GM19467 (cell line): ENCODE measurements around the gene CHST6.
"Not testable (repeated sequence)": the region's sequence is repeated elsewhere in the genome, so short reads cannot be mapped to it uniquely, and the experiment has no call there.

Experiments
- ATAC-seq: cut with Tn5 transposase; IDR thresholded peaks from one replicate; pipeline ENCODE4 v1.9.1; 2021; ENCODE audit warnings: mild to moderate bottlenecking, moderate library complexity; ENCODE audit not compliant: unreplicated experiment

Gene CHST6

DNA sequence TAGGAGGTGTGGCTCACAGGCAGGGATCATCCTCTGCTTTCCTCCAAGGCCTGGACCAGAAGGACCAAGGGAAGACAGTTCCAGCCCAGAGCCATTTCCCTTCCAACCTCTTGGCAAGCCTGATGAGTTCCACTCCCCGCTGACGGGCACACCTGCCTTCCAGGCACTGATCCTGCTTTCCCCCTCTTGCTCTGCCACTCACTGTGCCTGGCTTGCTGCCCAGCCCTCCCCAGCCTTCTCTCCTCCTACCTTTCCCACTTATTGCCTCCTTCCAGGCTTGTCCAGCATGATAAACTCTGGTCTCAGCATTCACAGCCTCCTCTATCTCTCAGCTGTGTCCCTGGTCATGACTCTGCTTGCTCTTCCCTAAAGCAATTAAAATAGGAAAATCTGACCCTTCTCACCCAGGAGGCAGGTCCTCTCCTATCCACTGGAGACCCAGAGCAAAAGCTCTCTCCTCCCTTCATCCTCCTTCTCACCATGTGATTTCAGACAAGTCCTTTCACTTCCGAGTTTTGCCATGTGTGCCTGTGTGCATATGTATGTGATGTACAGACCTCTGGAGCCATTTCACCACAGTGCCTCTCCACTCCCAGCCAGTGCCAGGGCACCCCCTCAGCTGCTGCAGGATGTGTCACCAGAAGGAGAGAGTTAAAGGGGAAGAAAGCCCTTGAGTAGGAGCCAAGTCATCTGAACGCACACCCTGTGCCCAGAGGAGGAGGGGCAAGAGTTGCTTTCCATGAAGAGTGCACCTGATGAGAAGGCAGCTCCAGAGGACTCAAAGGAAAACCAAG, 17.4 kb downstream of the CHST6 start:
- ATAC-seq: no peak

DNA sequence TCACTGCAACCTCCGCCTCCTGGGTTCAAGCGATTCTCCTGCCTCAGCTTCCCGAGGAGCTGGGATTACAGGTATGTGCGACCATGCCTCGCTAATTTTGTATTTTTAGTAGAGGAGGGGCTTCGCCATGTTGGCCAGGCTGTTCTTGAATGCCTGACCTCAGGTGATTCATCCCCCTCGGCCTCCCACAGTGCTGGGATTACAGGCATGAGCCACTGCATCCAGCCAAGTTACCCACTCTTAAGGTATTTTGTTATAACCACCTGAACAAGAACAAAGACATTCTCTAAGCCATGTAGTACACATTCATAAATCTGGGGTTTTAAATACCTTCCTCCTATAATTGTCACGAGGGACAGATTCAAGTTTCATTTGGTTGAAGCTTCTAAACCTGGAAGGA, 18.4 kb downstream of the CHST6 start:
- no peak for ATAC-seq

- no peak for ATAC-seq
Observed at GRCh38 chr16:75475420-75475847, 19.8 kb downstream of the CHST6 start.

DNA sequence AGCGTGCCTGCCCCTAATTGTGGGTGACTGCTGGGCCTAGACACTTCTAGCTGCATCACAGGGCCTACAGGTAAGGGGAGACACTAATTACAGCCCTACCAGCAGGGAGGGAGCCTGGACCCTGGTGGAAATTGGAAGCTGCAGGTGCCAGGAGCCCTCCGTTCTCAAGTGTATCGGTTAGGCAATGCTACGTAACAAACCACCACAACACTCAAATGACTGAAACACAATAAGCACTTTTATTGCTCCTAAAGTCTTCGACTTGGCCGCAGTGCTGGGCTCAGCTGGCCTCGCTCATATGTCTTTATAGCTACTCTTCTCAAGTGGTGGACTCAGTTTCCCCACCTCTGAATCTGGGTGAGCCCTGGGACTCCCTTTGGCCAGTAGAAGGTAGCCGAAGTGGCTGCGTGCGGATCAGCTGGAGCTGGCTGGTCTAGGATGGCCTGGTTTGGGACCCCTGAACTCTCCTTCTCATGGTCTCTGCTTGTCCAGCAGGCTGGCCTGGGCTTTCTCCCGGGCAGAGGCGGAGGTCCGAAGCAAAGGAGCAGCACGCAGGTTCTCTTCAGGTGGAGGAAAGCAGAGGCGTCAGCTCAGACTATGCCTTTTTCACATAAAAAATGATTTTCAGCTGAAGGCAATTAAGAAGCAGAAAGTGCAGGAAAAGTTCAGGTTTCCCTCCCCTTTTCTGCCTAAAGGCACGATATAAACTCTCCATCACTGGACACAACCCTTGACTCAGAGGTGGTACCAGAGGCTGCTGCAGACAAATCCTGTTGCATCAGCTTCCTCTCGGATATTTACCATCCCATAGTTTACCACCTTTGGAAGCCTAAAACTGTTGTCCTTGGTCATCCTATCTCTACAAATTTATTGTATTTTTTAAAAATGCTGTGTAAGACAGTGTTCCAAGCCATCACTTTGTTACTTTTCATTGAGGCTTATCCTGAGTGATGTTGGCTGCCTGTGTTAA, 22.0 kb downstream of the CHST6 start:
- ATAC-seq: no peak

GRCh38 chr16:75471723-75472633, 23.3 kb downstream of the CHST6 start:
- ATAC-seq: peak; percentile 69

DNA sequence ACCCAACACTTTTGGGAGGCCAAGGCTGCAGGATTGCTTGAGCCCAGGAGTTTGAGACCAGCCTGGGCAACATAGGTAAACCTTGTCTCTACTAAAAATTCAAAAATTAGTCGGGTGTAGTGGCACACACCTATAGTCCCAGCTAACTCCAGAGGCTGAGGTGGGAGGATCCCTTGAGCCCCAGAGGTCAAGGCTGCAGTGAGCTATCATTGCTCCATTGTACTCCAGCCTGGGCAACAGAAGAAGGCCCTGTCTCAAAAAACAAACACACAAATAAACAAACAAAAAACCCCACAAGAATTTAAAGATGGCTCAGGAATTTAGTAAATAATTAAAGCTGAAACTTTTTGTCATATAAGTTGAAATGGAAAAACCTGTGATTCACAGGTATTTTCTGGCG, 28.5 kb downstream of the CHST6 start:
- no peak for ATAC-seq

- ATAC-seq: peak; percentile 95
Observed at GRCh38 chr16:75464122-75464918, 30.9 kb downstream of the CHST6 start, which contains the start of gene TMEM170A. Gene TMEM170A, minus strand, starts transcription at chr16:75464689. Its CDS starts 89 bp downstream, at chr16:75464600.

- ATAC-seq: peak; percentile 6
Observed at GRCh38 chr16:75463389-75464121, 31.7 kb downstream of the CHST6 start.

GRCh38 chr16:75462806-75463205, 32.4 kb downstream of the CHST6 start:
- no peak for ATAC-seq

GRCh38 chr16:75461575-75461974, 33.7 kb downstream of the CHST6 start:
- no peak for ATAC-seq

- ATAC-seq: no peak
Observed at GRCh38 chr16:75460446-75460845, 34.8 kb downstream of the CHST6 start.

GRCh38 chr16:75459691-75460090, 35.5 kb downstream of the CHST6 start:
- no peak for ATAC-seq

- ATAC-seq: no peak
Observed at GRCh38 chr16:75458439-75458838, 36.8 kb downstream of the CHST6 start.

DNA sequence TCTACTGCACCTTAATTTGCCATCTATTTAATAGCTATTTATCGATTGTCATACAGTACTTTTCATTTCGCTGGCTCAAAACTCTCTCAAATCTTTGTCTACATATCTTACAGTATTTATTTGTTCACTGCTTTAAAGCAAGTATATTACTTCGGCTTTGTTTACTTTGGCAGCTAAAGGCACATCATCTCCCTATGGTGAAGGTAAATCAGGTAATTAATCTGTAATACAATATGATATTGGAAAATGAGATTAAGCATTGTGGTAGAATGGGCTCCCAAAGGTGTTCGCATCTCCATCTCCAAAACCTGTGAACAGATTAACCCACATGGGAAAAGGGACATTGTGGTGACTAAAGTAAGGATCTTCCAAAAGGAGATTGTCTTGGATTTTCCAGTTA, 37.2 kb downstream of the CHST6 start:
- no peak for ATAC-seq

DNA sequence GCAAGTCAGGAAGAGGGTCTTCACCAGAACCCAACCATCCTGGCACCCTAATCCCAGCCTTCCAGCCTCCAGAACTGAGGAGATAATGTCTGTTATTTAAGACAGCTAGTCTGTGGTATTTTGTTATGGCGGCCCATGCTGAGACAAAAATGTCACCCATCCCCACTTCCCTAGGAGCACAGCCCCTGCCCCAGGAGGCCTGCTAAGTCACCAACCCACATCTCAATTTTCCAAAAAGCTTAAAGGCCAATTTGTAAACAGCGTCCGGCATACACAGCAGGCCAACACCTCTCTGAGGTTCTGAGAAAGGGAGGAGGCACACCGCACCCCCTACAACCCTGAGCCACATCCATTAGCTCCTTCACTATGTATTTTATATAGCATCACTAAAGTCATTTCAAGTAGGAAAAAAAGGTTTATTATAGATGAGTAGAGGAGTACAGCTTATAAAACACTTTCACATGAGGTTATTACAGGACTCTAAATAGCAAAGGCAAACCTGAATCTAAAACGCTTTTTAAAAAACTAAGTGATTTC, 37.7 kb downstream of the CHST6 start:
- no peak for ATAC-seq

DNA sequence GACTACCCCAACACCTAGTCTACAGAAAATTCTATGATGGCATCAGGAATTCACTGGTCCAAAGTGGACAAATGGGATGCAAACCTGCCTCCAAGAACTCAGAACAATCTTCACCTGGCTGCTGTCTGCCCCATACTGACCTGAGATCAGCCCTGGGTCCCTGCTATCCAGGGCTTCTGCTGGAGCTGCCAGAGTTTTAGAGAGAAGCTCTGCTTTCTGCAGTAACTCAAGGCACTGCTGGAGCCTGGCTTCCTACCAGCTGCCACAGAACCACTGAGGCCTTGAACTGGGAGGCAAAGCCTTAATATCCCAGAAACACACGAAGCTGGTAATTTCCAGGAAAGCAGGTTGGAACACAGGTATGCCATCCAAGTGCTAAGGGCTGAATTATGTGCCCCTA, 38.3 kb downstream of the CHST6 start:
- ATAC-seq: no peak

DNA sequence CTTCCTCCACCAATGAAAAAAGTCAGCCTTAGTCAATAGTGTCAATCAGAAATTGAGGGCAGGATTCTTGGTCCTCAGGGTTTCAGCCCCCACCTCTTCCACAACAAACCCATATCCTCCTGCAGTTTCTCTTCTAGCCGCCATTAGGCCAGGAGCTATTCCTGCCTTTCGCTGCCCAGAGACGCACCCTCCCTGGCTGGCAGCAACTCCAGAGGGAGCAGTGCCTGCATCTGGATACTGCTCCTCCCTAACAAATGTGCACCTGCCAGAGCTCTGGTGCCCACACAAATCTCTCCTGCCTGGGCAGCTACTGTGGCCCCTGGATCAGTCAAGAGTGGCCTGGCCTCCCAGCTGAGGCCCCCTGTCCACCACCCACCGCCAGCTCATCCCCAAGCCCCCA, 38.8 kb downstream of the CHST6 start:
- ATAC-seq: not testable (repeated sequence)

- ATAC-seq: no peak
Observed at GRCh38 chr16:75455677-75456076, 39.6 kb downstream of the CHST6 start.
